GM13977 (cell line): Measurements from ENCODE around the gene HEXIM1.

ENCODE experiments used
- DNase-seq: peaks from one replicate; pipeline ENCODE4 v3.0.0; 2012; ENCODE audit warnings: low spot score
- CTCF ChIP-seq: IDR thresholded peaks from 2 replicates; pipeline ENCODE4 v1.5.1; 2012; ENCODE audit warnings: mild to moderate bottlenecking, control low read depth; ENCODE audit not compliant: insufficient read depth; ENCODE audit errors: extremely low read depth, missing control alignments
- in situ Hi-C: fragments of 300-500 bp; cut with MboI; formaldehyde crosslinking; loops from one replicate; pipeline ENCODE4 v1.12.0; 2022; ENCODE audit warnings: low sequenced_read_pairs, low pct_unique_long_range_greater_than_20kb, mixed read lengths, inconsistent platforms; ENCODE audit not compliant: unreplicated experiment

HEXIM1 gene

DNA sequence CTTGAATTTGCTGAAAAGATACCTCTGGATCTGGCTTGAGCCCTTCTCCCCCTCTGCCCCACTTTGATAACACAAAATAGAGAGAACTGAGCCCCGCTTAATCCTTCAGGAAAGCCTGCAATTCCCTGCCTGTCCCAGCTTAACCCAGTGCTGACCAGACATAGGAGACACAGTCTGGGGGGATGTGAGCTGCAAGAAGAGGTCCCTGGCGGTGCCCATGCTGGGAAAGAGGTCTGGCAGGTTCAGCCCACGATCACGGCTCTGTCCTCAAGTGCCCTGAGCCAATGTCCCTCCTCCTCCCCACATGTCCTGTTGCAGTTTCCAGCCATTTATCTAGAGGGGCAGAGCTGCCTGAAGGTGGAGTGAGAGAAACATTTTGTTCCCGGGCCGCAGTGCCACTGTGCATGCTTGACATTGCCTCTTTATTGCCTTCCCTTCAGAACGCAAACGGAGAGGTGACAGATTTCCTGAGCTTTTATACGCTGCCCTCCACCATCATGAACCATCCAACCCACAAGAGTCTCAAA, 44.9 kb upstream of the HEXIM1 start:
- in situ Hi-C loops, result no loop called here
- no peak for DNase-seq
- TF ChIP-seq CTCF, result no peak

DNA sequence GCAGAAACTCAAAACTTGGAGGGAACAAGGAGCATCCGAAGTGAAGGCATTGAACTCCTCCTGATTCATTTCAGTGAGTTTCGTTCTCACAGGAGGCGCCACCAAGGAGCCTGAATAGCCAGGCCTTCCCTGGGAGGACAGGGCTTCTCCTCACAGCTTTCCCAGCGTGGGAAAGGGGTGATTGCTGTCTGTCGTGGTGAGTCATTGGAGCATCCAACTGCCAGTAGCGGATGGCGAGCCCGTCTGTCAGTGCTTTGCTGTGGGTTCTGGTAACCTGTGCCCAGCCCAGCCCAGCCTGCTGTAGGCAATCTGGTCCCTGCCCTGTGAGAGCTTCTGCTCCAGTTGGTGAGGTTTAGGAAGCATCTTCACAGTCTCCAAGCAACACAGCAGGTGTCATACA, 44.2 kb upstream of the HEXIM1 start:
- in situ Hi-C loops, result no loop called here
- TF ChIP-seq CTCF, result no peak
- DNase-seq, result no peak

GRCh38 chr17:45104497-45104896, 43.8 kb upstream of the HEXIM1 start:
- no peak for DNase-seq
- TF ChIP-seq CTCF, result no peak
- in situ Hi-C loops, result no loop called here

GRCh38 chr17:45104907-45105624, 43.2 kb upstream of the HEXIM1 start:
- no peak for DNase-seq
- in situ Hi-C loops, result no loop called here
- no peak for TF ChIP-seq CTCF

- TF ChIP-seq CTCF, result no peak
- no peak for DNase-seq
- in situ Hi-C loops, result no loop called here
Observed at GRCh38 chr17:45106096-45106495, 42.2 kb upstream of the HEXIM1 start.

- in situ Hi-C loops, result no loop called here
- no peak for DNase-seq
- no peak for TF ChIP-seq CTCF
Observed at GRCh38 chr17:45106582-45106981, 41.7 kb upstream of the HEXIM1 start.
